IMR-90 (cell line): ENCODE results near the gene CSAD. TPM values are rescaled to one million over a fixed set of nuclear protein-coding genes. Genes with fewer than 3 reads are reported as not detected.

ENCODE experiments used
- ATAC-seq: fragments of 200-7000 bp; cut with Tn5 transposase; 2 replicates; pipeline ENCODE4 v1.9.1; 2020; ENCODE audit warnings: low read depth, mild to moderate bottlenecking, moderate library complexity
- BruUV-seq: library from RNA; stranded (reverse); fragments of 400-500 nt; replicated peaks from 2 replicates; lab custom pipeline; 2021; lab: Mats Ljungman, UMichigan
- CTCF ChIA-PET: fragments of 300-600 bp; formaldehyde crosslinking; extraction: SDS; loops from one replicate; lab custom pipeline; 2021; ENCODE audit warnings: antibody characterized with exemption; lab: Yijun Ruan, JAX
- POLR2A ChIA-PET: fragments of 300-600 bp; sonication (Branson Sonifier 250); formaldehyde crosslinking; loops from one replicate; lab custom pipeline; 2022; ENCODE audit warnings: antibody characterized with exemption; ENCODE audit not compliant: unreplicated experiment; lab: Charles Lee
- DNase-seq: peaks from one replicate; pipeline ENCODE4 v3.0.0; 2013
- H2AFZ ChIP-seq: replicated peaks from 2 replicates; pipeline ENCODE3; 2013; ENCODE audit warnings: low read length, mild to moderate bottlenecking; ENCODE audit not compliant: poor library complexity
- H2AK5ac ChIP-seq: 2 replicates; pipeline ENCODE4 v1.6.1; 2013; ENCODE audit warnings: low read depth, low read length, inconsistent platforms
- H2AK9ac ChIP-seq: replicated peaks from 2 replicates; pipeline ENCODE3; 2013; ENCODE audit warnings: mild to moderate bottlenecking, low read depth, low read length, moderate library complexity; ENCODE audit not compliant: poor library complexity
- H2BK120ac ChIP-seq: 2 replicates; pipeline ENCODE4 v1.6.1; 2013; ENCODE audit warnings: low read depth, low read length, inconsistent platforms
- H2BK15ac ChIP-seq: 3 replicates; pipeline ENCODE4 v1.6.1; 2013; ENCODE audit warnings: low read depth, low read length, inconsistent platforms
- H2BK20ac ChIP-seq: 2 replicates; pipeline ENCODE4 v1.6.1; 2013; ENCODE audit warnings: low read depth, mild to moderate bottlenecking, inconsistent platforms, low read length, moderate library complexity
- H2BK5ac ChIP-seq: 2 replicates; pipeline ENCODE4 v1.6.1; 2013; ENCODE audit warnings: mild to moderate bottlenecking, low read depth, low read length, inconsistent platforms; ENCODE audit not compliant: poor library complexity, severe bottlenecking
- H3K14ac ChIP-seq: replicated peaks from 2 replicates; pipeline ENCODE4 v1.6.1; 2013; ENCODE audit warnings: low read depth, low read length, inconsistent platforms
- H3K18ac ChIP-seq: 2 replicates; pipeline ENCODE4 v1.6.1; 2013; ENCODE audit warnings: low read depth, low read length, control low read depth
- H3K23ac ChIP-seq: 2 replicates; pipeline ENCODE4 v1.6.1; 2013; ENCODE audit warnings: low read depth, low read length, inconsistent platforms
- H3K27ac ChIP-seq: 2 replicates; pipeline ENCODE4 v1.5.1; 2013; ENCODE audit warnings: mild to moderate bottlenecking, control low read depth, low read length; ENCODE audit not compliant: insufficient read depth
- H3K27me3 ChIP-seq: 2 replicates; pipeline ENCODE4 v1.6.1; 2013; ENCODE audit warnings: low read length; ENCODE audit not compliant: control insufficient read depth, insufficient read depth
- H3K36me3 ChIP-seq: 2 replicates; pipeline ENCODE4 v1.6.1; 2013; ENCODE audit warnings: low read length, mixed read lengths; ENCODE audit not compliant: control insufficient read depth, insufficient read depth
- H3K4ac ChIP-seq: 2 replicates; pipeline ENCODE4 v1.6.1; 2013; ENCODE audit warnings: low read depth, low read length, inconsistent platforms
- H3K4me1 ChIP-seq: 2 replicates; pipeline ENCODE4 v1.6.1; 2013; ENCODE audit warnings: low read length, mixed read lengths; ENCODE audit not compliant: control insufficient read depth, insufficient read depth
- H3K4me2 ChIP-seq: 2 replicates; pipeline ENCODE4 v1.6.1; 2013; ENCODE audit warnings: low read depth, mild to moderate bottlenecking, control low read depth, low read length, moderate library complexity
- H3K4me3 ChIP-seq: 2 replicates; pipeline ENCODE4 v1.5.1; 2013; ENCODE audit warnings: low read depth, mild to moderate bottlenecking, control low read depth, low read length, moderate library complexity; ENCODE audit not compliant: insufficient read depth
- H3K56ac ChIP-seq: 2 replicates; pipeline ENCODE4 v1.6.1; 2013; ENCODE audit warnings: low read length, inconsistent platforms; ENCODE audit not compliant: insufficient read depth; ENCODE audit errors: extremely low read depth
- H3K79me1 ChIP-seq, 2 experiments: 2 replicates each; pipeline ENCODE4 v1.6.1; 2013; ENCODE audit warnings: low read length in 2 of 2, inconsistent platforms in 1 of 2, low read depth in 1 of 2
- H3K9ac ChIP-seq: 2 replicates; pipeline ENCODE4 v1.6.1; 2013; ENCODE audit warnings: low read depth, low read length, control low read depth
- H3K9me1 ChIP-seq: 2 replicates; pipeline ENCODE4 v1.6.1; 2013; ENCODE audit warnings: low read length, inconsistent platforms; ENCODE audit not compliant: insufficient read depth
- H3K9me3 ChIP-seq: 2 replicates; pipeline ENCODE4 v1.6.1; 2013; ENCODE audit warnings: low read length; ENCODE audit not compliant: control insufficient read depth, insufficient read depth
- H4K20me1 ChIP-seq: 2 replicates; pipeline ENCODE4 v1.6.1; 2013; ENCODE audit warnings: low read length, inconsistent platforms; ENCODE audit not compliant: insufficient read depth
- H4K5ac ChIP-seq: 2 replicates; pipeline ENCODE4 v1.6.1; 2013; ENCODE audit warnings: mild to moderate bottlenecking, low read depth, low read length, control low read depth
- H4K8ac ChIP-seq, 2 experiments: 2 replicates each; pipeline ENCODE4 v1.6.1; 2013; ENCODE audit warnings: low read depth in 2 of 2, low read length in 2 of 2, control low read depth in 1 of 2, inconsistent platforms in 1 of 2
- H4K91ac ChIP-seq: 2 replicates; pipeline ENCODE4 v1.6.1; 2013; ENCODE audit warnings: low read depth, low read length, inconsistent platforms; ENCODE audit not compliant: insufficient read depth
- FOS ChIP-seq: fragments of 150-350 bp; IDR thresholded peaks from 2 replicates; pipeline ENCODE4 v1.6.1; 2016; ENCODE audit warnings: low read depth, low read length
- MAZ ChIP-seq: IDR thresholded peaks from 2 replicates; pipeline ENCODE4 v1.6.1; 2012; ENCODE audit warnings: low read depth, mild to moderate bottlenecking, low read length, improper control_type of control experiment, moderate library complexity, borderline replicate concordance
- NFE2L2 ChIP-seq: fragments of 150-350 bp; IDR thresholded peaks from 2 replicates; pipeline ENCODE4 v1.6.1; 2016; ENCODE audit warnings: low read depth, mild to moderate bottlenecking, low read length
- RCOR1 ChIP-seq: IDR thresholded peaks from 2 replicates; pipeline ENCODE4 v1.6.1; 2012; ENCODE audit warnings: mild to moderate bottlenecking, low read length, improper control_type of control experiment; ENCODE audit not compliant: insufficient replicate concordance
- SMC3 ChIP-seq: fragments of 150-350 bp; IDR thresholded peaks from 2 replicates; pipeline ENCODE4 v1.6.1; 2016; ENCODE audit warnings: low read depth, mild to moderate bottlenecking, antibody characterized with exemption, low read length, moderate library complexity
- USF2 ChIP-seq: fragments of 150-350 bp; IDR thresholded peaks from 2 replicates; pipeline ENCODE4 v1.6.1; 2017; ENCODE audit warnings: mild to moderate bottlenecking, antibody characterized with exemption, low read length, low read depth
- WGBS, 2 experiments: methylation state at CpG; one replicate each; pipeline versions ENCODE4 v1.1.5 to v1.1.7; 2013; ENCODE audit warnings: missing lambda C conversion rate in 2 of 2; ENCODE audit not compliant: insufficient read length in 1 of 2; ENCODE audit errors: extremely low coverage in 2 of 2; 5-methylcytosine and 5-hydroxymethylcytosine counted together
- dilution Hi-C: fragments of 300-500 bp; cut with HindIII; formaldehyde crosslinking; loops from one replicate; pipeline ENCODE4 v1.14.3; 2018; ENCODE audit warnings: low sequenced_read_pairs; ENCODE audit not compliant: unreplicated experiment
- in situ Hi-C: fragments of 300-500 bp; cut with MboI; formaldehyde crosslinking; loops from 3 replicates; pipeline ENCODE4 v1.14.3; 2019; ENCODE audit warnings: low sequenced_read_pairs, inconsistent platforms, mixed read lengths
- intact Hi-C: fragments of 100-400 bp; cut with micrococcal nuclease; formaldehyde crosslinking; loops from 2 replicates; pipeline ENCODE4 v1.10.0; 2022
- polyA plus RNA-seq, 3 experiments: library from polyadenylated mRNA; depleted of rRNA; stranded (reverse); fragments of >200 nt; gene quantifications; 2 replicates each; pipeline ENCODE4 v1.2.3, GENCODE V29; 2012; ENCODE audit warnings: low replicate concordance in 1 of 3
- total RNA-seq: library from RNA; depleted of rRNA; stranded (reverse); fragments of >200 nt; gene quantifications from 2 replicates; pipeline ENCODE4 v1.2.3, GENCODE V29; 2012
- TF ChIP-seq, protein P1 (sequence below): conservative IDR thresholded peaks from 2 replicates; pipeline ENCODE4 v1.5.1; 2012; ENCODE audit warnings: mild to moderate bottlenecking, low read depth, low read length, improper control_type of control experiment

CSAD gene
- total and polyA plus RNA-seq, 2 of the 4 experiments (the other 2 are of a cell fraction): 5.4 to 45.6 TPM

- ATAC-seq (no peak), DNase-seq (no peak)
- Histone ChIP-seq H2AK9ac (peak overlapping the region; percentile 65), H3K9ac (no peak overlapping the region; the same call in 1 of the 2 replicates), H3K9me3 (no peaks in the 10 kb centered on the region), H4K5ac (no peak overlapping the region), H4K8ac (peak overlapping the region; percentile 16 to 60; a peak in 2 of 4 replicates), H4K20me1 (no peaks in the 10 kb centered on the region), H3K4me2 (no peak overlapping the region), H3K79me1 (peaks cover 0 to 24% of the 10 kb centered on the region in 2 experiments; a peak in 2 of 4 replicates), H2AFZ (peak overlapping the region; percentile 61), H3K56ac (no peak overlapping the region), H3K23ac (no peak overlapping the region), H2BK15ac (peak overlapping the region; percentile 78; the same call in 1 of the 3 replicates), H2BK5ac (peak overlapping the region; percentile 0), H2BK120ac (peak overlapping the region; percentile 11; the same call in 1 of the 2 replicates), H3K4me1 (peaks cover 19% of the 10 kb centered on the region), H3K9me1 (peaks cover 22% of the 10 kb centered on the region), H3K27ac (no peak overlapping the region), H3K4ac (peak overlapping the region; percentile 50; the same call in 1 of the 2 replicates), H3K36me3 (peaks cover 22% of the 10 kb centered on the region), H3K27me3 (no peaks in the 10 kb centered on the region), H3K18ac (no peak overlapping the region), H4K91ac (no peak overlapping the region), H3K14ac (peak overlapping the region; percentile 70), H3K4me3 (no peak overlapping the region), H2AK5ac (peak overlapping the region; percentile 59), H2BK20ac (no peak overlapping the region)
- no TSS peak for BruUV-seq
- ChIA-PET CTCF (interaction anchor here (0.6 to 1.5 kb wide), 2 partner anchors 12 to 216 kb away, joined by 3 to 6 read pairs; no protein-coding TSS in a partner anchor), POLR2A (no interaction called here)
- in situ Hi-C loops: no loop called here
- dilution Hi-C loops: no loop called here
- intact Hi-C loops: no loop called here
- no CpG with 5 or more reads among the region's 10 CpGs for WGBS, 2 experiments
- TF ChIP-seq MAZ (no peak), RCOR1 (no peak), FOS (no peak), SMC3 (no peak), USF2 (no peak), NFE2L2 (no peak)
- TF ChIP-seq, protein P1, sequence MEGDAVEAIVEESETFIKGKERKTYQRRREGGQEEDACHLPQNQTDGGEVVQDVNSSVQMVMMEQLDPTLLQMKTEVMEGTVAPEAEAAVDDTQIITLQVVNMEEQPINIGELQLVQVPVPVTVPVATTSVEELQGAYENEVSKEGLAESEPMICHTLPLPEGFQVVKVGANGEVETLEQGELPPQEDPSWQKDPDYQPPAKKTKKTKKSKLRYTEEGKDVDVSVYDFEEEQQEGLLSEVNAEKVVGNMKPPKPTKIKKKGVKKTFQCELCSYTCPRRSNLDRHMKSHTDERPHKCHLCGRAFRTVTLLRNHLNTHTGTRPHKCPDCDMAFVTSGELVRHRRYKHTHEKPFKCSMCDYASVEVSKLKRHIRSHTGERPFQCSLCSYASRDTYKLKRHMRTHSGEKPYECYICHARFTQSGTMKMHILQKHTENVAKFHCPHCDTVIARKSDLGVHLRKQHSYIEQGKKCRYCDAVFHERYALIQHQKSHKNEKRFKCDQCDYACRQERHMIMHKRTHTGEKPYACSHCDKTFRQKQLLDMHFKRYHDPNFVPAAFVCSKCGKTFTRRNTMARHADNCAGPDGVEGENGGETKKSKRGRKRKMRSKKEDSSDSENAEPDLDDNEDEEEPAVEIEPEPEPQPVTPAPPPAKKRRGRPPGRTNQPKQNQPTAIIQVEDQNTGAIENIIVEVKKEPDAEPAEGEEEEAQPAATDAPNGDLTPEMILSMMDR: no peak
Measured at GRCh38 chr12:53171725-53172329, 8.9 kb downstream of the CSAD start.
